GM18502 (cell line): ENCODE measurements around the gene CETP.
A peak's percentile ranks its signal among the peaks of the same experiment; 100 is the strongest.
"Not testable (repeated sequence)": the region's sequence is repeated elsewhere in the genome, so short reads cannot be mapped to it uniquely, and the experiment has no call there.

Experiments
- ATAC-seq: cut with Tn5 transposase; IDR thresholded peaks from one replicate; pipeline ENCODE4 v1.9.1; 2021; ENCODE audit warnings: mild to moderate bottlenecking; ENCODE audit not compliant: unreplicated experiment, poor library complexity

The CETP gene

GRCh38 chr16:56950881-56951771 is 10.6 kb upstream of the CETP start:
- peak; percentile 60 for ATAC-seq

DNA sequence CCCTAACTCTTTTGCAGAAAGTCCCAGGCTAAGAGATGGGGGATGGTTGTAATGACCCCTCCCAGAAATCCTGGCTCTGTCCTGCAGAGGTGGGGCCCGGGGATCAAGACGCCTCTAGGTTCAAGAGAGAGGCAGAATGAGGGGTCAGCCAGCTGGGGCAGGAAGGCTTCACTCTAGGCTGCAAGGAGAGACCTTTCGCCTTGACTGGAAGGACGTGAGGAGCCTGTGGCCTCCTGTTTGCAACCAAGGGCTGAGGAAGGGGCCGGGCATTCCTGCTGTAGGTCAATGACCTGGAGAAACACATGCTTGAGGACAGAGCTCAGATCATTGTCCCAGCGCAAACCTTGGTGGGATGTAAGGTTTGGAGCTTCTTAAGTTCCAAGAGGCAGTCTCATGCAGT is 8.7 kb upstream of the CETP start:
- no peak for ATAC-seq

DNA sequence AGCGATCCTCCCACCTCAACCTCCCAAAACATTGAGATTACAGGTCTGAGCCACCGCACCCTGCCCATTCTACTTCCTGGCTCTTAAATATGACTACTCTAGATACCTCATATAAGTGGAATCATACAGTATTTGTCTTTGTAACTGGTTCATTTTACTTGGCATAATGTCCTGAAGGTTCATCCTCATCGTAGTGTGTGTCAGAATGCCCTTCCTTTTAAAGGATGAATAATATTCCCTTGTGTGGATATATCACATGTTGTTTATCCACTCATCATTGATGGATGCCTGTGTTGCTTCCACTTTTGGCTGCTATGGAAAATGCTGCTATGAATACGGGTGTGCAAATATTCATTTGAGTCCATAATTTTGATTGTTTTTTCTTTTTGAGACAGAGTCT is 5.7 kb upstream of the CETP start:
- ATAC-seq = no peak

- no peak for ATAC-seq
These were observed 5.0 kb upstream of the CETP start for GRCh38 chr16:56956756-56957155.

GRCh38 chr16:56960681-56961281 is 969 bp upstream of the CETP start:
- no peak for ATAC-seq

DNA sequence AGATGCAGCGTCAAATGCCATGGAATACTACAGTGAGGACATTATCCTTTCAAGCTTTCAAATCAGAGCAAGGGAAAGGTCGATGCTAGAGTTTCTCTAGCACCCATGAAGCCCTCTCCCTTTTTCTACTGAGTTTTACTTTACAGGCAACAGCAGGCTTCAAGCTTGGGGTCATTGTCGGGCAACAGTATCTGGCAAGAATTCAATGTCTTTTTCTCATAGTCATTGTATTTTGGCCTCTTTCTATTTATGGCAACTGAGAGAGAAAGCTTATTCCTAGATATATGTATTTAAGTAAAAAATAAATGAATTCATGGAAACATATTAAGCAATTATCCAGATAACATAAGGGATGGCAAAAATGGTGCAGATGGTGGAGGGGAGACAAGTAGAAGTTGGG is 364 bp upstream of the CETP start:
- ATAC-seq = no peak

- peak; percentile 55 for ATAC-seq
These were observed 2.7 kb downstream of the CETP start for GRCh38 chr16:56964243-56965148.

GRCh38 chr16:56965149-56966092 is 3.7 kb downstream of the CETP start:
- ATAC-seq = no peak

GRCh38 chr16:56966093-56966475 is 4.3 kb downstream of the CETP start:
- ATAC-seq = no peak

DNA sequence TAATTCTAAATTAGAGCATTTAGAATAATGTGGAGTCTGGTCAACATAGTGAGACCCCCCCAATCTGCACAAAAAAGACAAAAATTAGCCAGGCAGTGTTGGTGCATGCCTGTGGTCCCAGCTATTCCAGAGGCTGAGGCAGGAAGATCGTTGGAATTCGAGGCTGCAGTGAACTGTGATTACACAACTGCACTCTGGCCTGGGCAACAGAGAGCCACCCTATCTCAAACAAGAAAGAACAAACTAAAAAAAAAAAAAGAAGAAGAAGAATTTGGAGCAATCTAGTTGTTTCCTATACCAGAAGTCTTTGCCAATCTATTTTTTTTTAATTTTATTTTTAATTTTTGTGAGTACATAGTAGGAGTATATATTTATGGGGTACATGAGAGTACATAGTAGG is 6.0 kb downstream of the CETP start:
- no peak for ATAC-seq

DNA sequence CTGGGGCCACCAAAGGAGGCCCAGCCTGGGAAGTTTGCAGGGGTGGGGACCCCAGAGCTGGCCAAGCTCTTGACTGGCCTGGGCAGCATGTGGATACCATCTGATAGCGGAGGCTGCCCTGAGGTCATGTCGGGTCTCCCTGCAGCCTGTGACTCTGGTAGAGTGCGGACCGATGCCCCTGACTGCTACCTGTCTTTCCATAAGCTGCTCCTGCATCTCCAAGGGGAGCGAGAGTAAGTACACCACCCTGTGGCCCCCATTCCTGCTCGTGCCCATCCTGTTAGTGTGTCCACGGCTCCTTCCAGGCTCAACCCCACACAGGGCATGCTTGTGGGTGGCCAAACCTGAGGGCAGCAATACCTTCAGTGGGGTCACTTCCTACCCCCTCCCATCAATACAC is 8.0 kb downstream of the CETP start:
- ATAC-seq = no peak

DNA sequence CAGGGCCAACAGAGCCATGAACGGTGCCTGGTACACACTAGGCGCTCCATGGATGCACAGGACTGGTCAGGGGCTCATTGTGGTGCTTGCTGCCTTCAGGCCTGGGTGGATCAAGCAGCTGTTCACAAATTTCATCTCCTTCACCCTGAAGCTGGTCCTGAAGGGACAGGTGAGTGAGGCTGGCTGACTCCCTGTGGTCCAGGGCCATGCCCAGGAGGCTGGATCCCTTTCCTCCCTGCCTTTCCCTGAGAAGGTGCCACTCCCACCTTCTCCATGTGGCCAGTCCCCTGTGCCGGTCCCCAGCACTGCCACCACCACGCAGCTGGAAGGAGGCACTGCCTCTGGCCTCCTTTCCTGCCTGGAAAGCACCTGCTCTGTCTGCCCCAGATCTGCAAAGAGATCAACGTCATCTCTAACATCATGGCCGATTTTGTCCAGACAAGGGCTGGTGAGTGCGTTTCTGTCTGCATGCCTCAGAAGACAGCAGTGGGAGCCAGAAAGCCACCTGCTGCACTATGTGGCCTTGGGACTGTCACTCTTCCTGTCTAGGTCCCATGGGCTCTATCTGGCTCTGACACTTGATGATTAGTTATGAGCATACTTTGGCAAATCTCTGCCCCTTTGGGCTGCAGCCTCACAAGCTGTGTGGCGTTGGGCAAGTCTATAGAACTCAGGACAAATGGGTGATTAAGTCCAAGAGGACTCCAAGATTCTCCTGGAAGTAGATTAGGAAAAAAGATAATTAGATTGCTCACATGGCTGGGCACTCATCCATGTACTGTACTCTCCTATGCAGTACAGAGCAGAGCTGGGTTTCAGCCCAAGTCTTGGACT is 9.4 kb downstream of the CETP start:
- ATAC-seq = peak; percentile 80

GRCh38 chr16:56971768-56972043 is 10.0 kb downstream of the CETP start:
- no peak for ATAC-seq

- no peak for ATAC-seq
These were observed 10.9 kb downstream of the CETP start for GRCh38 chr16:56972403-56973293.

DNA sequence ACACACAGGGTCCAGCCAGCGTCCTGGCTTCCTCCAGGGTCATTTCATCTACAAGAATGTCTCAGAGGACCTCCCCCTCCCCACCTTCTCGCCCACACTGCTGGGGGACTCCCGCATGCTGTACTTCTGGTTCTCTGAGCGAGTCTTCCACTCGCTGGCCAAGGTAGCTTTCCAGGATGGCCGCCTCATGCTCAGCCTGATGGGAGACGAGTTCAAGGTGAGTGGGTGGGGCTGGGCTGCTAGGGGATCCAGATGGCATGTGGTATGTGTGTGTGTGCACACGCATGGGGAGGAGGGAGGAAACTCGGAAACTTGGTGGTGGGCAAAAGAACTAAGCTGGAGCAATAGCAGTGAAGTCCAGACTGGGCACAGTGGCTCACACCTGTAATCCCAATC is 11.5 kb downstream of the CETP start:
- ATAC-seq = no peak

DNA sequence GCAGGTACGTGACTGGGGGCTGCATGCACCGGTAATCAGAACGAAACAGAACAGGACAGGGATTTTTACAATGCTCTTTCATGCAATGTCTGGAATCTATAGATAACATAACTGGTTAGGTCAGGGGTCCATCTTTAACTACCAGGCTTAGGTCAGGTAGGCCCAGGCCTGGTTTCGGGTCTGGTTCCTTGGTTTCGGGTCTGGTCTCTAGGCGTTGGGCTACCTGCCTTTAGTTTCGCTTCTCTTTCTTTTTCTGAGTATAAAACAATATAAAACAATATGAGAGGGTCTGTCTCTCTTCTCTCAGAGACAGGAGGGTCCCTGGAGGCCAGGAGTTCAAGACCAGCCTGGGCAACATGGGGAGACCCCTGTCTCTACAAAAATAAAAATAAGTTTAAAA is 12.1 kb downstream of the CETP start:
- not testable (repeated sequence) for ATAC-seq

- no peak for ATAC-seq
These were observed 13.0 kb downstream of the CETP start for GRCh38 chr16:56974549-56975300.

GRCh38 chr16:56975714-56976113 is 14.0 kb downstream of the CETP start:
- ATAC-seq = no peak
